SK-N-SH (cell line): ENCODE measurements around the gene ERC1. TPM values are rescaled to one million over a fixed set of nuclear protein-coding genes. Genes with fewer than 3 reads are reported as not detected.

Experiments
- CTCF ChIA-PET: fragments of 300-600, 350-600 bp; formaldehyde crosslinking; extraction: SDS; loops from one replicate; lab custom pipeline; 2021; lab: Yijun Ruan, JAX
- POLR2A ChIA-PET: fragments of 350-600 bp; sonication (Branson Sonifier 250); formaldehyde crosslinking; extraction: SDS; loops from one replicate; lab custom pipeline; 2020; ENCODE audit warnings: antibody characterized with exemption, inconsistent platforms; lab: Yijun Ruan, JAX
- DNase-seq: peaks from one replicate; pipeline ENCODE4 v3.0.0; 2012
- H2AFZ ChIP-seq: fragments of 200-600 bp; sonication (generic); 2 replicates; pipeline ENCODE4 v1.8.1; 2016; ENCODE audit warnings: antibody characterized with exemption, mild to moderate bottlenecking, low read depth
- H3F3A ChIP-seq: fragments of 200-600 bp; sonication (generic); replicated peaks from 2 replicates; pipeline ENCODE3; 2016; ENCODE audit warnings: antibody characterized with exemption, mild to moderate bottlenecking; ENCODE audit not compliant: insufficient read depth
- H3K27ac ChIP-seq, 2 experiments: fragments of 200-500 bp in 1 of 2; fragments of 200-600 bp in 1 of 2; sonication (Bioruptor generic) in 1 of 2; sonication (generic), shearing (Covaris generic) in 1 of 2; 2 replicates each; pipeline versions ENCODE4 v1.5.1 to v1.6.1; 2014 to 2016; ENCODE audit warnings: low read depth in 2 of 2, inconsistent platforms in 1 of 2, low read length in 1 of 2, mild to moderate bottlenecking in 1 of 2, mixed read lengths in 1 of 2
- H3K27me3 ChIP-seq: fragments of 200-600 bp; sonication (generic), shearing (Covaris generic); 2 replicates; pipeline ENCODE4 v1.6.1; 2016; ENCODE audit warnings: mixed run types; ENCODE audit not compliant: insufficient read depth
- H3K36me3 ChIP-seq, 2 experiments: fragments of 200-500 bp in 1 of 2; fragments of 200-600 bp in 1 of 2; sonication (Bioruptor generic) in 1 of 2; sonication (generic) in 1 of 2; replicated peaks in 1 of 2; 2 replicates each; pipeline versions ENCODE3 to v1.5.1; 2014 to 2016; ENCODE audit warnings: low read length in 1 of 2, mild to moderate bottlenecking in 1 of 2; ENCODE audit not compliant: insufficient read depth in 2 of 2, control insufficient read depth in 1 of 2
- H3K4me1 ChIP-seq, 2 experiments: fragments of 200-500 bp in 1 of 2; fragments of 200-600 bp in 1 of 2; sonication (Bioruptor generic) in 1 of 2; sonication (generic), shearing (Covaris generic) in 1 of 2; 2 replicates each; pipeline versions ENCODE4 v1.5.1 to v1.6.1; 2014 to 2016; ENCODE audit warnings: low read depth in 1 of 2, low read length in 1 of 2, mixed run types in 1 of 2; ENCODE audit not compliant: insufficient read depth in 2 of 2, control insufficient read depth in 1 of 2
- H3K4me2 ChIP-seq: fragments of 200-600 bp; sonication (generic), shearing (Covaris generic); 2 replicates; pipeline ENCODE4 v1.6.1; 2017; ENCODE audit warnings: mixed run types
- H3K4me3 ChIP-seq, 2 experiments: fragments of 200-500 bp in 1 of 2; fragments of 200-600 bp in 1 of 2; sonication (Bioruptor generic) in 1 of 2; sonication (generic), shearing (Covaris generic) in 1 of 2; 2 replicates each; pipeline versions ENCODE4 v1.5.1 to v1.8.1; 2014 to 2016; ENCODE audit warnings: low read depth in 2 of 2, inconsistent platforms in 1 of 2, low read length in 1 of 2, mild to moderate bottlenecking in 1 of 2, mixed read lengths in 1 of 2, moderate library complexity in 1 of 2
- H3K79me2 ChIP-seq: fragments of 200-600 bp; sonication (generic); 2 replicates; pipeline ENCODE4 v1.8.1; 2017; ENCODE audit warnings: mild to moderate bottlenecking; ENCODE audit not compliant: insufficient read depth
- H3K9ac ChIP-seq: fragments of 200-600 bp; sonication (generic); 2 replicates; pipeline ENCODE4 v1.6.1; 2017; ENCODE audit warnings: mixed run types
- H3K9me2 ChIP-seq: fragments of 200-600 bp; sonication (generic); 2 replicates; pipeline ENCODE4 v1.6.1; 2017; ENCODE audit warnings: mixed run types
- H3K9me3 ChIP-seq: fragments of 200-600 bp; sonication (generic); 2 replicates; pipeline ENCODE4 v1.6.1; 2017; ENCODE audit warnings: mixed run types, mild to moderate bottlenecking, moderate library complexity
- H4K20me1 ChIP-seq: fragments of 200-600 bp; sonication (generic); 2 replicates; pipeline ENCODE4 v1.6.1; 2017; ENCODE audit warnings: mild to moderate bottlenecking, mixed run types; ENCODE audit not compliant: insufficient read depth
- CTCF ChIP-seq: fragments of 200-600 bp; sonication (generic); IDR thresholded peaks from 2 replicates; pipeline ENCODE4 v1.6.1; 2017; ENCODE audit warnings: antibody characterized with exemption, mild to moderate bottlenecking, moderate library complexity
- EP300 ChIP-seq, 2 experiments: IDR thresholded peaks; 2 replicates each; pipeline versions ENCODE4 v1.4.0 to v1.6.1; 2012; ENCODE audit warnings: borderline replicate concordance in 1 of 2, low read depth in 1 of 2, low read length in 1 of 2
- EZH2phosphoT487 ChIP-seq: fragments of 200-600 bp; sonication (generic); IDR thresholded peaks from 2 replicates; pipeline ENCODE4 v1.6.1; 2017; ENCODE audit warnings: low read depth, mixed run types, mild to moderate bottlenecking, antibody characterized with exemption, moderate library complexity, borderline replicate concordance
- FOSL2 ChIP-seq: IDR thresholded peaks from 2 replicates; pipeline ENCODE4 v1.4.0; 2012; ENCODE audit warnings: low read depth, mild to moderate bottlenecking, moderate library complexity, borderline replicate concordance
- FOXJ3 ChIP-seq: sonication (generic); formaldehyde crosslinking; IDR thresholded peaks from 2 replicates; pipeline ENCODE4 v1.5.1; 2020; ENCODE audit warnings: mild to moderate bottlenecking, missing genetic modification reagents
- FOXM1 ChIP-seq: IDR thresholded peaks from 2 replicates; pipeline ENCODE4 v1.4.0; 2012; ENCODE audit warnings: low read depth, mild to moderate bottlenecking
- GABPA ChIP-seq: IDR thresholded peaks from 2 replicates; pipeline ENCODE4 v1.4.0; 2012; ENCODE audit warnings: low read depth, mild to moderate bottlenecking
- IRF3 ChIP-seq: fragments of 150-350 bp; IDR thresholded peaks from 2 replicates; pipeline ENCODE4 v1.6.1; 2016; ENCODE audit warnings: mild to moderate bottlenecking, low read depth, low read length
- JUND ChIP-seq: IDR thresholded peaks from 2 replicates; pipeline ENCODE4 v1.4.0; 2012
- MEF2A ChIP-seq: IDR thresholded peaks from 2 replicates; pipeline ENCODE4 v1.4.0; 2012; ENCODE audit warnings: low read depth, borderline replicate concordance
- NRF1 ChIP-seq: IDR thresholded peaks from 2 replicates; pipeline ENCODE4 v1.6.1; 2012; ENCODE audit warnings: low read depth, mild to moderate bottlenecking, low read length
- POLR2AphosphoS5 ChIP-seq: IDR thresholded peaks from 2 replicates; pipeline ENCODE4 v1.6.1; 2012; ENCODE audit warnings: low read depth, low read length
- RFX5 ChIP-seq: IDR thresholded peaks from 2 replicates; pipeline ENCODE4 v1.6.1; 2012; ENCODE audit warnings: mild to moderate bottlenecking, improper control_type of control experiment, low read length
- RXRA ChIP-seq: IDR thresholded peaks from 2 replicates; pipeline ENCODE4 v1.4.0; 2012; ENCODE audit warnings: low read depth, mild to moderate bottlenecking, borderline replicate concordance
- TCF12 ChIP-seq: IDR thresholded peaks from 2 replicates; pipeline ENCODE4 v1.4.0; 2012
- WGBS: methylation state at CpG from one replicate; pipeline ENCODE4 v1.1.6; 2017; ENCODE audit warnings: low lambda C conversion rate; 5-methylcytosine and 5-hydroxymethylcytosine counted together
- polyA plus RNA-seq, 3 experiments: library from polyadenylated mRNA; depleted of rRNA; stranded (reverse); fragments of >200 nt; gene quantifications; 2 replicates each; pipeline ENCODE4 v1.2.3, GENCODE V29; 2012
- TF ChIP-seq, protein P1 (sequence below): IDR thresholded peaks from 2 replicates; pipeline ENCODE4 v1.4.0; 2012; ENCODE audit warnings: low read depth
- TF ChIP-seq, protein P2 (sequence below): fragments of 150-350 bp; IDR thresholded peaks from 2 replicates; pipeline ENCODE4 v1.6.1; 2017; ENCODE audit warnings: antibody characterized with exemption, low read length, low read depth, borderline replicate concordance
- TF ChIP-seq, protein P3 (sequence below): IDR thresholded peaks from 2 replicates; pipeline ENCODE4 v1.6.1; 2012; ENCODE audit warnings: mild to moderate bottlenecking, low read depth, low read length, moderate library complexity
- TF ChIP-seq, protein P4 (sequence below): IDR thresholded peaks from 2 replicates; pipeline ENCODE4 v1.4.0; 2012; ENCODE audit warnings: low read depth, borderline replicate concordance

The ERC1 gene
- polyA plus RNA-seq, 1 of the 3 experiments (the other 2 are of a cell fraction): 7.5 TPM

- Histone ChIP-seq H4K20me1 (no peaks in the 10 kb centered on the region), H3K4me2 (no peak overlapping the region), H3K36me3 (peaks cover 11 to 42% of the 10 kb centered on the region in 2 experiments), H2AFZ (no peak overlapping the region), H3K27me3 (no peaks in the 10 kb centered on the region), H3F3A (peaks cover 8% of the 10 kb centered on the region), H3K79me2 (no peaks in the 10 kb centered on the region), H3K9me2 (no peaks in the 10 kb centered on the region), H3K4me1 (peaks cover 0 to 13% of the 10 kb centered on the region in 2 experiments; a peak in 2 of 4 replicates), H3K27ac (no peak overlapping the region; a peak in 1 of 4 replicates), H3K9ac (no peak overlapping the region), H3K4me3 (no peak overlapping the region), H3K9me3 (no peaks in the 10 kb centered on the region)
- no peak for TF ChIP-seq POLR2AphosphoS5
- TF ChIP-seq GABPA: no peak
- no peak for TF ChIP-seq EP300 (IDR thresholded peaks at IDR 0.05; ENCODE audit: borderline replicate concordance in 1 of 2, low read depth in 1 of 2, low read length in 1 of 2)
- no peak for TF ChIP-seq JUND
- TF ChIP-seq, protein P1, sequence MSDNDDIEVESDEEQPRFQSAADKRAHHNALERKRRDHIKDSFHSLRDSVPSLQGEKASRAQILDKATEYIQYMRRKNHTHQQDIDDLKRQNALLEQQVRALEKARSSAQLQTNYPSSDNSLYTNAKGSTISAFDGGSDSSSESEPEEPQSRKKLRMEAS: no peak
- TF ChIP-seq MEF2A: no peak
- no peak for TF ChIP-seq CTCF
- no peak for TF ChIP-seq EZH2phosphoT487
- no peak for TF ChIP-seq RFX5
- TF ChIP-seq, protein P2, sequence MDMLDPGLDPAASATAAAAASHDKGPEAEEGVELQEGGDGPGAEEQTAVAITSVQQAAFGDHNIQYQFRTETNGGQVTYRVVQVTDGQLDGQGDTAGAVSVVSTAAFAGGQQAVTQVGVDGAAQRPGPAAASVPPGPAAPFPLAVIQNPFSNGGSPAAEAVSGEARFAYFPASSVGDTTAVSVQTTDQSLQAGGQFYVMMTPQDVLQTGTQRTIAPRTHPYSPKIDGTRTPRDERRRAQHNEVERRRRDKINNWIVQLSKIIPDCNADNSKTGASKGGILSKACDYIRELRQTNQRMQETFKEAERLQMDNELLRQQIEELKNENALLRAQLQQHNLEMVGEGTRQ: no peak
- TF ChIP-seq, protein P3, sequence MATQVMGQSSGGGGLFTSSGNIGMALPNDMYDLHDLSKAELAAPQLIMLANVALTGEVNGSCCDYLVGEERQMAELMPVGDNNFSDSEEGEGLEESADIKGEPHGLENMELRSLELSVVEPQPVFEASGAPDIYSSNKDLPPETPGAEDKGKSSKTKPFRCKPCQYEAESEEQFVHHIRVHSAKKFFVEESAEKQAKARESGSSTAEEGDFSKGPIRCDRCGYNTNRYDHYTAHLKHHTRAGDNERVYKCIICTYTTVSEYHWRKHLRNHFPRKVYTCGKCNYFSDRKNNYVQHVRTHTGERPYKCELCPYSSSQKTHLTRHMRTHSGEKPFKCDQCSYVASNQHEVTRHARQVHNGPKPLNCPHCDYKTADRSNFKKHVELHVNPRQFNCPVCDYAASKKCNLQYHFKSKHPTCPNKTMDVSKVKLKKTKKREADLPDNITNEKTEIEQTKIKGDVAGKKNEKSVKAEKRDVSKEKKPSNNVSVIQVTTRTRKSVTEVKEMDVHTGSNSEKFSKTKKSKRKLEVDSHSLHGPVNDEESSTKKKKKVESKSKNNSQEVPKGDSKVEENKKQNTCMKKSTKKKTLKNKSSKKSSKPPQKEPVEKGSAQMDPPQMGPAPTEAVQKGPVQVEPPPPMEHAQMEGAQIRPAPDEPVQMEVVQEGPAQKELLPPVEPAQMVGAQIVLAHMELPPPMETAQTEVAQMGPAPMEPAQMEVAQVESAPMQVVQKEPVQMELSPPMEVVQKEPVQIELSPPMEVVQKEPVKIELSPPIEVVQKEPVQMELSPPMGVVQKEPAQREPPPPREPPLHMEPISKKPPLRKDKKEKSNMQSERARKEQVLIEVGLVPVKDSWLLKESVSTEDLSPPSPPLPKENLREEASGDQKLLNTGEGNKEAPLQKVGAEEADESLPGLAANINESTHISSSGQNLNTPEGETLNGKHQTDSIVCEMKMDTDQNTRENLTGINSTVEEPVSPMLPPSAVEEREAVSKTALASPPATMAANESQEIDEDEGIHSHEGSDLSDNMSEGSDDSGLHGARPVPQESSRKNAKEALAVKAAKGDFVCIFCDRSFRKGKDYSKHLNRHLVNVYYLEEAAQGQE: no peak
- TF ChIP-seq FOXJ3 (CRISPR knock-in tag): no peak
- TF ChIP-seq, protein P4, sequence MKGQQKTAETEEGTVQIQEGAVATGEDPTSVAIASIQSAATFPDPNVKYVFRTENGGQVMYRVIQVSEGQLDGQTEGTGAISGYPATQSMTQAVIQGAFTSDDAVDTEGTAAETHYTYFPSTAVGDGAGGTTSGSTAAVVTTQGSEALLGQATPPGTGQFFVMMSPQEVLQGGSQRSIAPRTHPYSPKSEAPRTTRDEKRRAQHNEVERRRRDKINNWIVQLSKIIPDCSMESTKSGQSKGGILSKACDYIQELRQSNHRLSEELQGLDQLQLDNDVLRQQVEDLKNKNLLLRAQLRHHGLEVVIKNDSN: no peak
- no peak for TF ChIP-seq FOSL2
- no peak for TF ChIP-seq TCF12
- no peak for TF ChIP-seq FOXM1
- TF ChIP-seq NRF1: no peak
- TF ChIP-seq RXRA: no peak
- no peak for TF ChIP-seq IRF3
- WGBS: 99% methylated on average over 7 of the region's 7 CpGs
- no peak for DNase-seq
- POLR2A ChIA-PET: no interaction called here
- CTCF ChIA-PET: interaction anchor here (0.5 kb wide), 1 partner anchor 9 kb away, joined by 3 read pairs; no protein-coding TSS in a partner anchor
Measured at GRCh38 chr12:1256991-1257390, 266.0 kb downstream of the ERC1 start.
